ENCODE results near the gene UNC93B1. TPM values are rescaled to one million over a fixed set of nuclear protein-coding genes. Genes with fewer than 3 reads are reported as not detected.

The UNC93B1 gene
- total and polyA plus RNA-seq, 2 of the 13 experiments (the other 11 are each of a cell fraction or from before 2014, with no cell fraction given), result 8.8 to 18.9 TPM

DNA sequence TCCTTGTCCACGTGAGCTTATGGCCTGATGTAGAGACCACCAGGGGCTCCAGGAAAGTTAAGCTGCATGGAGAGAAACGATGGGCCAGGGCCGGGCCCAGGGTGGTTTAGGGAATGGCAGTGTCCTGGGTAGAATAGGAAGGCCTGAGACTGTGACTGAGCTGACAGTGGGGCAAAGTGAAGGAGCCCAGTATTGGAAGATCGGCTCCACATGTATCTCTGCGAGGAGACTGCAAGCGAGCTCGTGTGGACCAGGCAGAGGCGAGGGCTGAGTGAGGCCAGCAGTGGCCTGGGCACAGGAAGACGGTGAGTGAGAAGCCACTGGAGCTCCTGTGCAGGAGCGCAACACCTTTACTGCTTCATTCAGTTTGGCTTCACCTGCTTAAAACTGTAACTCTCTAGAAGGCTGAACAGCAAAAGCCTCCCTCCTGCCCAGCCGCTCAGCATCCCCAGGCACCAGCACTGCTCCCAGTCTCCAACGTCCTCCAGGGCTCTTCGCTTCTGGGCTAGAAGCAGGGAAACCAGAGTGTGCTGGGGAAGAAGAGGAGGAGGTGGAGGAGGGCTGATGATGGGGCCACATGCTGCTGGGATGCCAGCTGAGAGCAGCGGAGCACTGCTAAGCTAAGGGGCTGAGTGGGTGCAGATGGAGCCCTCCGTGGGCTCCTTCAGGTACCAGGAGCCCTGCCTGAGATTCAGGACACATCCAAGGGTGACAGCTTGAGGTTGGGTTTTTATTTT, 48.4 kb upstream of the UNC93B1 start:
- ATAC-seq, result no peak; the same call in none of the 3 replicates
- 0 out of 2 replicates have a peak, but pooled peaks have one; percentile 26 for TF ChIP-seq HOXD1 (CRISPR knock-in tag; IDR thresholded peaks at IDR 0.05)
- no peak for TF ChIP-seq MTF2 (CRISPR knock-in tag; IDR thresholded peaks at IDR 0.05; ENCODE audit: borderline replicate concordance)
- peak; percentile 72 for TF ChIP-seq ZNF263 (CRISPR knock-in tag; IDR thresholded peaks at IDR 0.05)
- TF ChIP-seq PAF1 (CRISPR knock-in tag; IDR thresholded peaks at IDR 0.05), result peak; percentile 37
- TF ChIP-seq, protein P1, sequence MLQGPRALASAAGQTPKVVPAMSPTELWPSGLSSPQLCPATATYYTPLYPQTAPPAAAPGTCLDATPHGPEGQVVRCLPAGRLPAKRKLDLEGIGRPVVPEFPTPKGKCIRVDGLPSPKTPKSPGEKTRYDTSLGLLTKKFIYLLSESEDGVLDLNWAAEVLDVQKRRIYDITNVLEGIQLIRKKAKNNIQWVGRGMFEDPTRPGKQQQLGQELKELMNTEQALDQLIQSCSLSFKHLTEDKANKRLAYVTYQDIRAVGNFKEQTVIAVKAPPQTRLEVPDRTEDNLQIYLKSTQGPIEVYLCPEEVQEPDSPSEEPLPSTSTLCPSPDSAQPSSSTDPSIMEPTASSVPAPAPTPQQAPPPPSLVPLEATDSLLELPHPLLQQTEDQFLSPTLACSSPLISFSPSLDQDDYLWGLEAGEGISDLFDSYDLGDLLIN (CRISPR knock-in tag; IDR thresholded peaks at IDR 0.05; ENCODE audit: borderline replicate concordance), result no peak
- TF ChIP-seq, protein P2, sequence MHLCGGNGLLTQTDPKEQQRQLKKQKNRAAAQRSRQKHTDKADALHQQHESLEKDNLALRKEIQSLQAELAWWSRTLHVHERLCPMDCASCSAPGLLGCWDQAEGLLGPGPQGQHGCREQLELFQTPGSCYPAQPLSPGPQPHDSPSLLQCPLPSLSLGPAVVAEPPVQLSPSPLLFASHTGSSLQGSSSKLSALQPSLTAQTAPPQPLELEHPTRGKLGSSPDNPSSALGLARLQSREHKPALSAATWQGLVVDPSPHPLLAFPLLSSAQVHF (CRISPR knock-in tag; IDR thresholded peaks at IDR 0.05), result no peak
- no peak for TF ChIP-seq ZNF510 (CRISPR knock-in tag; IDR thresholded peaks at IDR 0.05; ENCODE audit: low read depth)
- TF ChIP-seq PAXIP1 (CRISPR knock-in tag; conservative IDR thresholded peaks at IDR 0.05), result no peak
- peak; percentile 33; the same call in 1 of the 2 replicates for TF ChIP-seq KDM2A (CRISPR knock-in tag; IDR thresholded peaks at IDR 0.05; ENCODE audit: borderline replicate concordance, low read depth)
- TF ChIP-seq SMARCC2 (IDR thresholded peaks at IDR 0.05), result no peak
- TF ChIP-seq HNF4A (CRISPR knock-in tag; IDR thresholded peaks at IDR 0.05), result no peak
- TF ChIP-seq, protein P3, sequence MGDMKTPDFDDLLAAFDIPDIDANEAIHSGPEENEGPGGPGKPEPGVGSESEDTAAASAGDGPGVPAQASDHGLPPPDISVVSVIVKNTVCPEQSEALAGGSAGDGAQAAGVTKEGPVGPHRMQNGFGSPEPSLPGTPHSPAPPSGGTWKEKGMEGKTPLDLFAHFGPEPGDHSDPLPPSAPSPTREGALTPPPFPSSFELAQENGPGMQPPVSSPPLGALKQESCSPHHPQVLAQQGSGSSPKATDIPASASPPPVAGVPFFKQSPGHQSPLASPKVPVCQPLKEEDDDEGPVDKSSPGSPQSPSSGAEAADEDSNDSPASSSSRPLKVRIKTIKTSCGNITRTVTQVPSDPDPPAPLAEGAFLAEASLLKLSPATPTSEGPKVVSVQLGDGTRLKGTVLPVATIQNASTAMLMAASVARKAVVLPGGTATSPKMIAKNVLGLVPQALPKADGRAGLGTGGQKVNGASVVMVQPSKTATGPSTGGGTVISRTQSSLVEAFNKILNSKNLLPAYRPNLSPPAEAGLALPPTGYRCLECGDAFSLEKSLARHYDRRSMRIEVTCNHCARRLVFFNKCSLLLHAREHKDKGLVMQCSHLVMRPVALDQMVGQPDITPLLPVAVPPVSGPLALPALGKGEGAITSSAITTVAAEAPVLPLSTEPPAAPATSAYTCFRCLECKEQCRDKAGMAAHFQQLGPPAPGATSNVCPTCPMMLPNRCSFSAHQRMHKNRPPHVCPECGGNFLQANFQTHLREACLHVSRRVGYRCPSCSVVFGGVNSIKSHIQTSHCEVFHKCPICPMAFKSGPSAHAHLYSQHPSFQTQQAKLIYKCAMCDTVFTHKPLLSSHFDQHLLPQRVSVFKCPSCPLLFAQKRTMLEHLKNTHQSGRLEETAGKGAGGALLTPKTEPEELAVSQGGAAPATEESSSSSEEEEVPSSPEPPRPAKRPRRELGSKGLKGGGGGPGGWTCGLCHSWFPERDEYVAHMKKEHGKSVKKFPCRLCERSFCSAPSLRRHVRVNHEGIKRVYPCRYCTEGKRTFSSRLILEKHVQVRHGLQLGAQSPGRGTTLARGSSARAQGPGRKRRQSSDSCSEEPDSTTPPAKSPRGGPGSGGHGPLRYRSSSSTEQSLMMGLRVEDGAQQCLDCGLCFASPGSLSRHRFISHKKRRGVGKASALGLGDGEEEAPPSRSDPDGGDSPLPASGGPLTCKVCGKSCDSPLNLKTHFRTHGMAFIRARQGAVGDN (CRISPR knock-in tag; IDR thresholded peaks at IDR 0.05), result peak; percentile 29; the same call in 1 of the 2 replicates
- TF ChIP-seq PHF20 (CRISPR knock-in tag; IDR thresholded peaks at IDR 0.05), result no peak
- TF ChIP-seq AKAP8 (CRISPR knock-in tag; IDR thresholded peaks at IDR 0.05), result peak; percentile 82

More for the DNA sequence above, 48.4 kb upstream of the UNC93B1 start:
- no peak overlapping the region for H3K4me3 ChIP-seq (replicated peaks in 1 of 3; ENCODE audit: insufficient read depth in 1 of 3, low read depth in 2 of 3, low read length in 3 of 3)
- BruUV-seq (replicated peaks), result no TSS peak
- FAIRE-seq, result no peak
- H2AFZ ChIP-seq (ENCODE audit: low read length), result no peak overlapping the region
- H3K4me1 ChIP-seq (ENCODE audit: insufficient read depth, low read length), result no peaks in the 10 kb centered on the region
- peaks cover 18 to 28% of the 10 kb centered on the region in 2 experiments for H3K36me3 ChIP-seq (replicated peaks in 1 of 2; ENCODE audit: control insufficient read depth in 1 of 2, insufficient read depth in 2 of 2, low read length in 2 of 2)
- H3K9ac ChIP-seq (ENCODE audit: insufficient read depth, low read depth, low read length), result no peak overlapping the region
- no peak overlapping the region for H3K27ac ChIP-seq (ENCODE audit: extremely low read length, insufficient read depth, low read length)
- H3K79me2 ChIP-seq (ENCODE audit: insufficient read depth, low read length), result no peaks in the 10 kb centered on the region
- in situ Hi-C loops (cut with HindIII; ENCODE audit: extremely low pct_ligation_motif_present, low pct_unique_long_range_greater_than_20kb) (no loop called here), intact Hi-C loops (cut with micrococcal nuclease; ENCODE audit: unreplicated experiment) (no loop called here)
- 94% methylated on average over 15 of the region's 15 CpGs for WGBS (ENCODE audit: low lambda C conversion rate)
- H4K20me1 ChIP-seq (ENCODE audit: insufficient read depth, low read length), result peaks cover 5% of the 10 kb centered on the region; the same call in 1 of the 2 replicates
- no peaks in the 10 kb centered on the region for H3K9me3 ChIP-seq (ENCODE audit: low read length)
- no peaks in the 10 kb centered on the region for H3K27me3 ChIP-seq (ENCODE audit: control insufficient read depth in 1 of 2, insufficient read depth in 2 of 2, low read length in 2 of 2)
- ChIA-PET POLR2A (interaction anchor here (1.1 to 2.8 kb wide), 7 partner anchors 9 to 42 kb away, joined by 3 to 11 read pairs (median 6); partner anchors contain the start of genes ALDH3B1 and TCIRG1), CTCF (ENCODE audit: low intra/inter-chr PET ratio, low total read pairs) (no interaction called here)
- no peak overlapping the region for H3K4me2 ChIP-seq (ENCODE audit: low read depth, low read length)
- DNase-seq (ENCODE audit: low spot score), result no peak
